ELF-1 (cell line): Measurements from ENCODE around the gene ZFC3H1.
"Not testable (repeated sequence)": the region's sequence is repeated elsewhere in the genome, so short reads cannot be mapped to it uniquely, and the experiment has no call there.

Experiments
- DNase-seq: peaks from one replicate; pipeline ENCODE4 v3.0.0-alpha.2; 2016; ENCODE audit warnings: low read depth, low spot score

Gene ZFC3H1

DNA sequence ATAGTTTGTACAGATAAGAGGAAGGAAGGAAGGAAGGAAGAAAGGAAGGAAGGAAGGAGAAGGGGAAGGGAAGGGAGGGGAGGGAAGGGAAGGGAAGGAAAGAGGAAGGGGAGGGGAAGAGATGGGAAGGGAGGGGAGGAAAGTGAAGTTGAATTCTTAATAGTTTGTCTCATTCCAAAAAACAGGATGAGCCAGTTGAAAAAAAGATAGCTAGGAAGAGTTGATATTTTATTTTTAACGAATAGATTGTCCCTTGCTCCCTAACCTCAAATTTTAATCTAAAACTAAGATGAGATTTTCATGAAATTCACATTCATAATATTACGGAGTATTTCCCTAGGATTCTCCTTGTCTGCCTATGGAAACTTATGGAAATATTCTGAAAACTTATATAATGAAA, 80.7 kb downstream of the ZFC3H1 start:
- no peak for DNase-seq

DNA sequence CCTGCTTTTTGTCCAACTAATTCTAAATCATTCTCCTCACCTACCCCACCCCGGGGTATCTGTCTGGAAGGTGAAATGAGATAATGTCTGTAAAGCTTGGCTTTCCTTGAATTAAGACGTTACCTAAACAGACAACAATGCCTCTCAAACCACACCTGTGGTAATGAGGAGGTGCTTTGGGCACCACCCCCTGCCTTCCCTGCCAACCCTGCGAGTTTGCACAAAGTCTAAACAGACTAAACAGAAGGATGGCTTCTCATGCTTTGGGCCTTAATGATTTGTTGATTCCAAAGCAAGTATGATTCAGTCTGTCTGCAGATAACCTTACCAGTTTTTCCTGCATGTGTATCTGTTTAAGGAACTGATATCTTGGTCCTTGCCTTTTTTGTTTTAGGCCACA, 82.4 kb downstream of the ZFC3H1 start:
- peak; percentile 11 for DNase-seq

DNA sequence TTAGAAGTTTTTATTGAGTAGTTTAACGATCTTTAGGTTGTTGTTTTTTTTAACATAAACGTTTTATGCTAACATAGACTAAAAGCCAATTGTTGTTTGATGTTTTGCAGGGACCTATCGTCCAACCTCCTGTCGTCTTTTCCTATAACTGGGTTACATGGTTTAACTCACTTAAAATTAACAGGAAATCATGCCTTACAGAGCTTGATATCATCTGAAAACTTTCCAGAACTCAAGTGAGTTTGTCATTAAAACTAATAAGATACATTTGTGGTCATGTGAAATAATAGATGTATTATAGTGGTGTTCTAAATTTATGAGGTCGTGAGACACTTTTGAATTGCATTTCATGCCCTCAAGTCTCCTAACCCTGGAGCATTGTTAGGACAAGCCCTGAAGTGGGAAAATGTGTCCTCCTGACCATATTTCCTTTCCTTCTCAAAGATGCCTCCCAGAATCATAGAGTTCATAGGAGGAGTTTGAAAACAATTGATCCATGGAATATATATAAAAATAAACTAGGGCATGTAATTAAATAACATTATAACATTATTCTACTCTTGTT, 84.9 kb downstream of the ZFC3H1 start:
- no peak for DNase-seq

DNA sequence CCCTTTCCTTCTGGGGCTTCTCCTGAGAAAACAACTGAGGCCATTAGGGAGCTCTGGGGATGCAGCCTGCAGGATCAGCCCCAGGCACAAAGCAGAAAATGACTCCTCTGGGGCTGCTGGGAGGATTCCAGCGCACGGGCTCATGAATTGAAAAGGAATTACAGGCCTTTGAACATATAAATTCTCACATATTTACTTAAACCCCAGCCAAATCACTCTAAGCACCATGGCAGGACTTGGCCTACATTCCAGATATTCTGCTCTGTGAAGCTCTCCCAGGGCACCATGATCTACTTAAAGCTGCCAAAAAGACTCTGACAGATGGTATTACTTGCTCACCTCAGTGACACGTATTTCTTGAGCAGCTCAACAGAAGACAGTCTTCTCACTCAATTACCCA, 87.2 kb downstream of the ZFC3H1 start:
- no peak for DNase-seq

DNA sequence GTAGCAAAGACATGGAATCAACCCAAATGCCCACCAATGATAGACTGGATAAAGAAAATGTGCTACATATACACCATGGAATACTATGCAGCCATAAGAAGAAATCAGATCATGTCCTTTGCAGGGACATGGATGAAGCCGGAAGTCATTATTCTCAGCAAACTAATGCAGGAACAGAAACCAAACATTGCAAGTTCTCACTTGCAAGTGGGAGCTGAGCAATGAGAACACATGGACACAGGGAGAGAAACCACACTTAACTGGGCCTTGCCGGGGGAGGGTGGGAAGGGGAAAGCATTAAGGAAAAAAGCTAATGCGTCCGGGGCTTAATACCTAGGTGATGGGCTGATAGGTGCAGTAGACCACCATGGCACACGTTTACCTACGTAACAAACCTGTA, 93.8 kb downstream of the ZFC3H1 start:
- DNase-seq = not testable (repeated sequence)

DNA sequence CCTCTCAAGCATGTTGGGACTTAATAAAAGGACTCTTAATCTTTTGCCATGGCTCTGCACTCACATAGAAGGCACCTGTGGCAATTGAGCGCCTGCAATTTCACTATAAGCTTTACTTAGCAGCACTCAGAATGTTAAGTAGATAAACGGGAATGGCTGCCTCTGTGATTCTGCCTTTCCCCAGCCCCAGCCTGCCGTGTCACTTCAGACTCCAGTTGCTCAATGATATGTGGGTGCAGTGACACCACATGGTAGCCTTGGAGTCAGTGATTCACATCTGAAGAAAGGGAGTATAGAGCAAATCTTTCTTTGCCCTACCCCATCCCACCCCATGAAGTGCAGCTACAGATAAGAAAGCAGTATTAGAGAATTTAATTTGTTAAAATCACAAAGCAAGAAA, 96.1 kb downstream of the ZFC3H1 start:
- no peak for DNase-seq

DNA sequence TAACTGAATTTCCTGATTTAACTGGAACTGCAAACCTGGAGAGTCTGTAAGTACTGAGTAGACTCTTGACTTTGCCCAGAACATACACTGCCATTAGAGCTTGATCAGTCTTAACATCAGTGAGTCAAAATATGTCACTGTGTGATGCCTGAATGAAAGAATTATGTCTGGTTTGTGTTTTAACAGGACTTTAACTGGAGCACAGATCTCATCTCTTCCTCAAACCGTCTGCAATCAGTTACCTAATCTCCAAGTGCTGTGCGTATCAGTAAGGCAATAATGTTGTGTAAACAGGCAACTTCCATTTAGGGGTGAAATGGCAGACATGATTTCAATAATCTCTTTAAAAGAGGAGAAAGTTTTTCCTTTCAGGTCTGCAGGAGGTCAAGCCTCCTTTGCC, 97.0 kb downstream of the ZFC3H1 start:
- no peak for DNase-seq

DNA sequence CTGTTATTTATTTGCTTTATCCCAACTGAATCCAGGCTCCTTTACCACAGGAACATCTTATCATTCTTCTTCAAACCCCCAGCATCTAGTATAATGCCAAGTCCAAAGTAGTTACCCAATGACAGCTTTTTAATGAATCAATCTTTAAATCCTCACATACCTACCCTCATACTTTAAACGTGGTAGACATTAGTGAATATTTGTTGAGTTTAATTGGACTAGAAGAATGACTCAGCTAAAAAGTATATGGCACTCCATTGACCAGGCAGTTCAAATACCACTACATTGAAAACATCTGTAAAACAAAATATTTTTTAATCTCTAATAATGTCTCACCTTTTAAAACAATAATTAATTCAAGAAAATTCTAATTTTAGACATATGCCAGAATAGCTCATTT, 98.1 kb downstream of the ZFC3H1 start:
- DNase-seq = no peak

DNA sequence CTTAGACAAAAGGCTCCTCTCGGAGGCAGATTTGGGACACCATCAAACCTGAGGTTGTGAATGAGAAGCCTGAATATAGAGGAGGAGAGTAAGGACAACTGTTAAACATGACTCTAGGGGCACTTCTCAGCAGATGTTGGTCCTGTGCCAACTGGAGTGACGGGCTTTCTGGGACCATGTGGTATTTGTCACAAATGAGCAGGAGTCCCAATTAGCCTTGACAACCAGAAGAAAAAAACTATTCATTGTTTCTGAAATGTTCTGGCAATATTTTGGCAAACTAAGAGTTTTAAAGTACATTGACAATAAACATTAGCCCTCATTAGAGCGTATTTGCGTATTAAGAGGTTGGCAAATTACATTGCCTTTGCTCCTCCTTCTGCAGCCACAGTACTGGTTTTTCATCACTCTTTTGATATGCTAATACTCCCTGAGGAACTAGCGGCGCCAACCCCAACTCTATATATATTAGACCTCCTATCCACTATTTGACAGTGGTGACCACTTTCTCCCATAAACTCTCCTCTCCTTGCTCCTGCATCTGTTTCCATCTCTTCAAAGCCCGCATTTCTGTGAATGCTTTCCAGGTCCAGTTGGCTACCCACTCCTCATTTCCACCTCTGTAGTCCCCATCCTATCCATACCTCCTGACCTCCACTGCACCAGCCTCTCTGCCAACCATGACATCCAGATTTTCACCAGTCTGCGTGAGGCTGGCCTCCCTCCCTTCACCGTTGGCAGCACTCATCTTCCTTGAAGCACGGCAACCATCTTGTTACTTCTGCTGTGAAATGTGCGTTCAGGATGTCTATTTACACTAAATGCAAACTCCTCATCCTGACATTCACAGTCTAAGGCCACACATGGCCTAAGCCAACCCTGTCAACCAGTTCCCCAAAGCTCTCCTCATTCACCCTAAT, 100.7 kb downstream of the ZFC3H1 start:
- no peak for DNase-seq
